Right ventricle myocardium inferior (tissue), 1 donor: Measurements from ENCODE around the gene CAMP. TPM values are rescaled to one million over a fixed set of nuclear protein-coding genes. Genes with fewer than 3 reads are reported as not detected.

Source experiments
- microRNA-seq: library from miRNA; unstranded; fragments of <30 nt; microRNA quantifications from one replicate; pipeline ENCODE4 v1.2.0, GENCODE V29; 2020
- total RNA-seq: library from RNA; stranded (reverse); fragmentation: NEBNext Ultra II Directional; extraction: Animal tissue kit (Norgen Biotek cat#: 25700); gene quantifications from one replicate; pipeline ENCODE4 v1.2.1, GENCODE V29; 2021
- donor health status: DM: no; HTN: yes; CAD: no; lungs with severe emphysema.

Gene CAMP
- total RNA-seq, 1 donor from 2014 or later = 1.5 TPM

Small RNA genes within 50 kb of the gene (microRNA-seq; reads per million reads assigned to microRNA genes)
- gene MIR4443 = not detected

Other genes with a start within 250 kb of the CAMP start
- 520 TPM for gene MAP4, start 207.1 kb upstream of the CAMP start, total RNA-seq
- gene CDC25A, start 35.1 kb upstream of the CAMP start, total RNA-seq = 1.1 TPM
- gene ZNF589, start 17.6 kb downstream of the CAMP start, total RNA-seq = 6.2 TPM
- gene NME6, start 77.9 kb downstream of the CAMP start, total RNA-seq = 20.0 TPM
- not detected for gene SPINK8, start 110.2 kb downstream of the CAMP start, total RNA-seq
- not detected for gene FBXW12, start 148.7 kb downstream of the CAMP start, total RNA-seq
- 45.4 TPM for gene PLXNB1, start 206.6 kb downstream of the CAMP start, total RNA-seq
- 13.3 TPM for gene CCDC51, start 216.6 kb downstream of the CAMP start, total RNA-seq
- gene TMA7, start 216.8 kb downstream of the CAMP start, total RNA-seq = 251 TPM
- 3.2 TPM for gene ATRIP, start 223.2 kb downstream of the CAMP start, total RNA-seq